ENCODE measurements around the gene IFITM2.

IFITM2 gene

DNA sequence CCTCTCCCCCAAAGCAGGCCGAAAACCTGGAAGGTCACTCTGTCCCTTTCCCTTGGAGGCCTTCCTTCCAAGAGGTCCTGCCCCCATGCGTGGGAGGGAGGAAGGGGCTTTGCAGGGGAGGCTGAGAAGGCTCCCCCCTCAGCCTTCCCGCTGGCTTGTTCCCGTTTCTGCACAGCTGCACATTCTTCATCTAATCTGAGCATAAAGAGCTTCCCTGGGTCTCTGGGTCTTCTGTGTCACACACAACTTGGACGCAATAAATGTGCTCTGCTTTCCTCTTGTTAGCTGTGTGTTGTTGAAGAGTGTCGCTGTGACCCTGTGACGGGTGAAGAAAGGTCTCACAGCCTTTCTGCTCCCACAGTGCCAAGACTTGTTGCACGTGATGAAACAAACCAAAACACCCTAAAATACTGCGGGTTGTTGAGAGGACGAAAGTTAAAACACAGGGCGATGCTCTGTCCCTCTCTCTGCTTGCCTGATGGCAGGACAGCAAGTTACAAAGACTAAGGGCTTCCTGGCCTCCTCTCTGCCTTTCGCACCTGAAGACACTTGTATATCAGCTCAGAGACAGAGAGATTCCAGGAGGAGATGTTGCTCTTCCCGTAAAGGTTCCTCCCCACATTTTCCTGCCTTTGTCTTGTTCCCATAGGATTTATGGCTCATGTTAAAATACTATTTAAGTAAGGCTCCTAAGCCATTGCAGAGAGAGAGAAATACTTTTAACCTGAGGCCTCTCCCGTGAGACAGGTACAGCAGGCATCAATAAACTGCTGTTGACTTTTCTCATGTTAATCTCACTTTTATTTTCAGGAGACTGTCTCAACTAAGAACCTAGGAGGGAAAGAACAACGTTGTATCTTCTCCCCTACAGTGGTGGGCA, 28.4 kb downstream of the IFITM2 start:
- TF ChIP-seq, protein P1, sequence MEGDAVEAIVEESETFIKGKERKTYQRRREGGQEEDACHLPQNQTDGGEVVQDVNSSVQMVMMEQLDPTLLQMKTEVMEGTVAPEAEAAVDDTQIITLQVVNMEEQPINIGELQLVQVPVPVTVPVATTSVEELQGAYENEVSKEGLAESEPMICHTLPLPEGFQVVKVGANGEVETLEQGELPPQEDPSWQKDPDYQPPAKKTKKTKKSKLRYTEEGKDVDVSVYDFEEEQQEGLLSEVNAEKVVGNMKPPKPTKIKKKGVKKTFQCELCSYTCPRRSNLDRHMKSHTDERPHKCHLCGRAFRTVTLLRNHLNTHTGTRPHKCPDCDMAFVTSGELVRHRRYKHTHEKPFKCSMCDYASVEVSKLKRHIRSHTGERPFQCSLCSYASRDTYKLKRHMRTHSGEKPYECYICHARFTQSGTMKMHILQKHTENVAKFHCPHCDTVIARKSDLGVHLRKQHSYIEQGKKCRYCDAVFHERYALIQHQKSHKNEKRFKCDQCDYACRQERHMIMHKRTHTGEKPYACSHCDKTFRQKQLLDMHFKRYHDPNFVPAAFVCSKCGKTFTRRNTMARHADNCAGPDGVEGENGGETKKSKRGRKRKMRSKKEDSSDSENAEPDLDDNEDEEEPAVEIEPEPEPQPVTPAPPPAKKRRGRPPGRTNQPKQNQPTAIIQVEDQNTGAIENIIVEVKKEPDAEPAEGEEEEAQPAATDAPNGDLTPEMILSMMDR (IDR thresholded peaks at IDR 0.05; ENCODE audit: low read depth, low read length, missing control alignments): no peak
- Histone ChIP-seq H3K27ac (no peak overlapping the region), H3K36me3 (replicated peaks) (no peaks in the 10 kb centered on the region), H3K4me3 (ENCODE audit: low read depth, low read length) (no peak overlapping the region), H3K27me3 (replicated peaks) (no peaks in the 10 kb centered on the region)
- in situ Hi-C loops (cut with HindIII; ENCODE audit: low pct_ligation_motif_present, low sequenced_read_pairs): no loop called here
- DNase-seq: no peak

DNA sequence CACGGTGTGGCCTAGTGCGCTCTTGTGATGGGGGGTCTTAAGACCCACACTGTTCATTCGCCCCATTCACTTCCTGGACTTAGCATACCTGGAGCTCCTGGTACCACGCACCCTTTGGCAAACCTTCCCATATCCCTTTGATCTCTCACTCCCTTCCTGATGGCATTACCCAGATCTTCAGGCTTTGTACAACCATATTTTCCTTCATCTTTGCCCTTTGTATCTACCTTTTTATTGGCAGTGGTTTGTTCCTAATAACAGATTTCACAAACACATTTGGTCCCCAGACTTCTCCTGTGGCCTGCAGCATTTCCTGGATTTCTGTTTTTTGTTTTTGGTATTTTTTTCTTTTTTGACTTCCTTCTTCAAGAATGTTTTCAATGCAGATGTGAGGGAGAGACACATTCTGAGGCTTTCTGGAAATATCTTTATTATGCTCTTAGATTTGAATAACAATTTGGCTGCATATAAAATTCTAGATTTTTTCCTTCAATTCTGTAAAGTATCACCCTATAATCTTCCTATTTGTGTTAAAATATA, 29.1 kb downstream of the IFITM2 start:
- in situ Hi-C loops (cut with HindIII; ENCODE audit: low pct_ligation_motif_present, low sequenced_read_pairs): no loop called here
- TF ChIP-seq, protein P1 (IDR thresholded peaks at IDR 0.05; ENCODE audit: low read depth, low read length, missing control alignments): no peak
- Histone ChIP-seq H3K27ac (no peak overlapping the region), H3K36me3 (replicated peaks) (no peaks in the 10 kb centered on the region), H3K4me3 (ENCODE audit: low read depth, low read length) (no peak overlapping the region), H3K27me3 (replicated peaks) (no peaks in the 10 kb centered on the region)
- DNase-seq: no peak

DNA sequence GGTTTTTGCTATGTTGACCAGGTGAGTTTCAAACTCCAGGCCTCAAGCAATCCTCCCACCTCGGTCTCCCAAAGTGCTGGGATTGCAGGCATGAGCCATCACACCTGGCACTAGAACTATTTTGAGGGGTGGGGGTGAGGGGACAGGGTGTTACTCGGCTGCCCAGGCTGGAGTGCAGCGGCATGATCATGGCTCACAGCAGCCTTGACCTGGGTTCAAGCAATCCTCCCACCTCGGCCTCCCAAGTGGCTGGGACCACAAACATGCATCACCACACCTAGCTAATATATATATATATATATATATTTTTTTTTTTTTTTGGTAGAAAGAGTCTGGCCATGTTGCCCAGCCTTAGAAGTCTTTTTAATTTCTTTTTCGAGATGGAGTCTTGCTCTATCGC, 30.1 kb downstream of the IFITM2 start:
- Histone ChIP-seq H3K36me3 (replicated peaks) (no peaks in the 10 kb centered on the region), H3K27ac (no peak overlapping the region), H3K27me3 (replicated peaks) (no peaks in the 10 kb centered on the region), H3K4me3 (ENCODE audit: low read depth, low read length) (no peak overlapping the region)
- TF ChIP-seq, protein P1 (IDR thresholded peaks at IDR 0.05; ENCODE audit: low read depth, low read length, missing control alignments): no peak
- no peak for DNase-seq
- in situ Hi-C loops (cut with HindIII; ENCODE audit: low pct_ligation_motif_present, low sequenced_read_pairs): no loop called here

DNA sequence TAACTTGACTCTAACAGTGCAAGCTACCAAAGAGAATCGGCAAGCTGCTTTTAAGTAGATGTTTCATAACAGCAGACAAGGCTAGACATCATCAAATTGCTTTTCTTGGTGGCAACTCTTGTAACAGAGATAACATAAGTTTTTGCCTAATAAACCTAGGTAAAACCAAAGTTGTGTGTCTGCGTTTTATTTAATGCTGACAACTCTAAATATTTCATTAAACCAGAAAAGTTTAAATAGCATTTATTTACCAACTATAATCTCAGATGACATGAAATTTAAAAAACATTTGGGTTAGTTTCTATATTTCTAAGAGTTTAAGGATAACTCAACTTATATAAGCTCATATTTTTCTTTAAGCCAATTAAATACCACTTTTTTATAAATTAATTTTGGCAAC, 32.3 kb downstream of the IFITM2 start:
- H3K36me3 ChIP-seq (replicated peaks): no peaks in the 10 kb centered on the region
- TF ChIP-seq, protein P1 (IDR thresholded peaks at IDR 0.05; ENCODE audit: low read depth, low read length, missing control alignments): no peak
- no peak for DNase-seq
- H3K27me3 ChIP-seq (replicated peaks): no peaks in the 10 kb centered on the region
- no peak overlapping the region for H3K4me3 ChIP-seq (ENCODE audit: low read depth, low read length)
- in situ Hi-C loops (cut with HindIII; ENCODE audit: low pct_ligation_motif_present, low sequenced_read_pairs): no loop called here
- no peak overlapping the region for H3K27ac ChIP-seq

DNA sequence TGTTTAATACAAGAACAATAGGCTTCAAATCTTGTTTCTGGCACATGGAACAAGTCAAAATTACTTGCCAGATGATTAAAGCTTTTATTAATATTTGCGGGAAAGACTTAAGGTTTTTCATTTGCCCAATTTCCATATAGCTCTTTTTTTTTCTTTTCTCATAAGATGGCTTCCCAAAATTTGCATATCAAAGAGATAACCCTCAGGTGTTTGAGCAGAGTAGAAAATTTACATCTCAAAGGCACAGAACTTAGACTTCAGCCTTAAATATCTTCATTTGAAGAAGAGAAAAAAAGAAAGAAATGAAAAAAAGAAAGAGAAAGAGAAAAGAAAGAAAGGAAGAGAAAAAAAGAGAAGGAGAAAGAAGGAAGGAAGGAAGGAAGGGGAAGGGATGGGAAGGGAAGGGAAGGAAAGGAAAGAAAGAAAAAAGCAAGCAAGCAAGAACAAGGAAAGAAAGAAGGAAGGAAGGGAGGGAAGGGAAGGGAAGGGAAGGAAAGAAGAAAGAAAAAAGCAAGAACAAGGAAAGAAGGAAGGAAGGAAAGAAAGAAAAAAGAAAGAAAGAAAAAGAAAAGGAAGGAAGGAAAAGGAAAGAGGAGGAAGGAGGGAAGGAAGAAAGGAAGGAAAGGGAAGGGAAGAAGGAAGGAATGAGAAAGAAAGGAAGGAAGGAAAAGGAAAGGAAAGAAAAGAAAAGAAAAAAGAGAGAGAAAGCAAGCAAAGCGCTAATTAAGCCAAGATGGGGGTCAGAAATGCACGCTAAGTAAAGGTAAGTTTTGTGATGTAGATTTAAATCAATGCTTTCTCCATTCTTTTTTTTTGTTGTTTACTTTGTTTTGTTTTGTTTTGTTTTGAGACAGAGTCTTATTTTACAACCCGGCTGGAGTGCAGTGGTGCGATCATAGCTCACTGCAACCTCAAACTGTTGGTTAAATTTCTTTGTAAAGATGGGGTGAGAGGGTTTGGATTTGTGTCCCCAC, 33.2 kb downstream of the IFITM2 start:
- TF ChIP-seq, protein P1 (IDR thresholded peaks at IDR 0.05; ENCODE audit: low read depth, low read length, missing control alignments): no peak
- in situ Hi-C loops (cut with HindIII; ENCODE audit: low pct_ligation_motif_present, low sequenced_read_pairs): no loop called here
- no peak overlapping the region for H3K4me3 ChIP-seq (ENCODE audit: low read depth, low read length)
- H3K27ac ChIP-seq: no peak overlapping the region
- no peak for DNase-seq
- no peaks in the 10 kb centered on the region for H3K27me3 ChIP-seq (replicated peaks)
- H3K36me3 ChIP-seq (replicated peaks): no peaks in the 10 kb centered on the region

All from brain microvascular endothelial cell (primary cell).